NCI-H1417 treated with DMSO at 0.1 percent for 48 hours (cell line): ENCODE results near the gene PPP1R1B.

ENCODE experiments used
- DNase-seq: peaks from one replicate; lab custom pipeline; 2025; lab: John Stamatoyannopoulos, UW

The PPP1R1B gene

DNA sequence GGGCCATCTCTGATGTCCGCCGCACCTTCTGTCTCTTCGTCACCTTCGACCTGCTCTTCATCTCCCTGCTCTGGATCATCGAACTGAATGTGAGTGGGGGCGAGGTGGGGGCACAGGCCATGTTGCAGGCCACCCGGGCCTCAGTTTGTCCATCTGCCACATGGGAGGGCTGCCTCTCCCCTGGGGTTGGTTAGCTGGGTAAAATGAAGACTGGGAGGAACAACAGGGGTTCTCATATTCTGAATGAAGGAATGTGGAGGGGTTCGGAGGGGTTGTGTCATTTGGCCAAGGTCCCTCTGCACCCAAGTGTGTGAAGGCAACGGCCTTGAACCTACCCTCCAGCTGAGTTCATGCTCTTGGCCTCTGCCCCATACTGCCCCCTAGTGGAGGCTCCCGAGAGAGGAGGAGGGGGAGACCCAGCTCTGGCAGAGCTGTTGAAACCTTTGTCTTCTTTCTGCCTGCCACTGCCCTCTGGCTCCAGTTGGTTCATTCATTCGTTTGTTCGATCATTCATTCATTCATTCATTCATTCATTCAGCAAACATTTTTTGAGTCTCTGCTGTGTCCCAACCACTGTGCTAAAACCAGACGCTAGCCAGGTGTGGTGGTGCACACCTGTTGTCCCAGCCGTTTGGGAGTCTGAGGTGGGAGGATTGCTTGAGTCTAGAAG is 27.0 kb downstream of the PPP1R1B start:
- DNase-seq: no peak

DNA sequence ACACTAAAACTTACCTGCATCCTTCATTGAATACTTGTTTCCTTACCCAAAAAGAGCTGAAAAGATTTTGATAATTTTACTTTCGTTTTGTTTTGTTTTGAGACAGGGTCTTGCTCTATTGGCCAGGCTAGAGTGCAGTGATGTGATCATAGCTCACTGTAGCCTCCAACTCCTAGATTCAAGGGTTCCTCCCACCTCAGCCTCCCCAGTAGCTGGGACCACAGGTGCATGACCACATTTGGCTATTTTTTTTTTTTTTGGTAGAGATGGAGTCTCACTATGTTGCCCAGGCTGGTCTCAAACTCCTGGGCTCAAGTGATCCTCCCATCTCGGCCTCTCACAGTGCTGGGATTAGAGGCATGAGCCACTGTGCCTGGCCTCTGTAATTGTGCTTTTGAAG is 28.4 kb downstream of the PPP1R1B start:
- no peak for DNase-seq

DNA sequence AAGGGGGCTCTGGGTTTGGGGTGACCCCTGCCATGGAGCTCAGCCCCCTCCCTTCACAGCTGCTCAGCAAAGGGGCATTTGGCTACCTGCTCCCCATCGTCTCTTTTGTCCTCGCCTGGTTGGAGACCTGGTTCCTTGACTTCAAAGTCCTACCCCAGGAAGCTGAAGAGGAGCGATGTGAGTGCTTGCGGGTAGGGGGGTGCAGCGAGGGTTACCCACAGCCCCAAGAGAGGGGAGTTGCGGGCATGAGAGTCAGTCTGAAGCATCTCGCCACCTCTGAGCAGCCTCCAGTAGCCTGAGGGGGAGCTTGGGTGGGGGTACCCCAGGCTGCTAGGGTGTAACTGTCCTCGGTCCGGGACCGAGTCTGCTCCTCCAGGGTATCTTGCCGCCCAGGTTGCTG is 31.6 kb downstream of the PPP1R1B start:
- DNase-seq: no peak

DNA sequence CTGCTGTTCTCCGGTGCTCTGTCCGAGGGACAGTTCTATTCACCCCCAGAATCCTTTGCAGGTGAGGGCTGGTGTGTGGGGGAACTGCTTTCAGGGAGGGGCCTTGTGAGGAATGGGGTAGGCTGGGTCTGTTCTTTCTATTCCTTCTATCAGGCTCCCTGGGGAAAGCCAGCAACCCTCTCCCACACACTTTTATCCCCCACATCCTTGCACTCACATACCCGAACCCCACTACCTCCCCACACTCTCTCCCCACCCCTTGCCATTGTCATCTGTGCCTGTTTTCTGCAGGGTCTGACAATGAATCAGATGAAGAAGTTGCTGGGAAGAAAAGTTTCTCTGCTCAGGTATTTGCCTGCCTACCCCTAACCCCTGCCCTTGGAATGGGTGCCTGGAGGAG is 32.0 kb downstream of the PPP1R1B start:
- no peak for DNase-seq

DNA sequence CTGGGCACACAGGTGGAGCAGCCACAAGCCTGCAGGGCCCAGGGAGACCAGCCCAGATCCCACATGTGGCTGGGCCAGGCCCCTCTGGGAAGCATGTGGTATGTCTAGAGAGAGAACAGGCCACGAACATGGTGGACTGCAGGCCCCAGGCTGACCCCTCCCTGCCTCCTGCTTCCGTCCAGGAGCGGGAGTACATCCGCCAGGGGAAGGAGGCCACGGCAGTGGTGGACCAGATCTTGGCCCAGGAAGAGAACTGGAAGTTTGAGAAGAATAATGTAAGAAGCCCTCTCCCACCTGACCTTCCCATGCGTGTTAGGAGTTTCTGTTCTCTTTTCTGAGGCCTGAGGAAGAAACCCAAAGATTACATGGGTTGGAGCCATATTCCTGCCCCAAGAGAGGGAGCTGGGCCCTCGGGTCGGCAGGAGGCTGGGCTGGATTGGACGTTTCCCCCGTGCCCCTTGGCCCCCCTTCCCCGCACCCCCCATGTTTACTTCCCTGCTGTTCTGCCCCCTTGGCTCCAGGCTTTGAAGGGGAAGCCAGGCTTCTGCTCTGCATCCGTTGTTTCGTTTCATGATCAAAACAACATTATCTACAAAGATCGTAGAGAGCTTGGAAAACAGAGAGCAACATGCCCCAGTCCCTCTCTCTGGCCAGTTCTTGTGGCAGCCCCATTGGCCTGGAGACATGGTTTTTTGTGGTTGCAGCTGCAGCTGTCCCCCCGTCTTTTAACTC is 32.7 kb downstream of the PPP1R1B start:
- DNase-seq: no peak

DNA sequence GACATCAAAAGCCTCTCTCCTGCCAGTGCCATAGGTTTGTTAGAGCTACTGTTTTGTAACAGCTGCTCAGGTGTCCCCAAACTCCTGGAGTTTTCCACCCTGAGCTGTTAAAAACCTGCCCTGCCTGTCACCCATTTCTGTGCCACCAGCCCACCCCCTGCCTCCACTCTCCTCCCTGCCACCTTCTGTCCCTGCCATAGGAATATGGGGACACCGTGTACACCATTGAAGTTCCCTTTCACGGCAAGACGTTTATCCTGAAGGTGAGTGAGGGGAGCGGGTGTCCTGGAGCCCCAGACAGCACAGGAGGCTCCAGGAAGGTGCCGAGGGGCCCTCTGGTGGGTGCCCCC is 33.2 kb downstream of the PPP1R1B start:
- no peak for DNase-seq

DNA sequence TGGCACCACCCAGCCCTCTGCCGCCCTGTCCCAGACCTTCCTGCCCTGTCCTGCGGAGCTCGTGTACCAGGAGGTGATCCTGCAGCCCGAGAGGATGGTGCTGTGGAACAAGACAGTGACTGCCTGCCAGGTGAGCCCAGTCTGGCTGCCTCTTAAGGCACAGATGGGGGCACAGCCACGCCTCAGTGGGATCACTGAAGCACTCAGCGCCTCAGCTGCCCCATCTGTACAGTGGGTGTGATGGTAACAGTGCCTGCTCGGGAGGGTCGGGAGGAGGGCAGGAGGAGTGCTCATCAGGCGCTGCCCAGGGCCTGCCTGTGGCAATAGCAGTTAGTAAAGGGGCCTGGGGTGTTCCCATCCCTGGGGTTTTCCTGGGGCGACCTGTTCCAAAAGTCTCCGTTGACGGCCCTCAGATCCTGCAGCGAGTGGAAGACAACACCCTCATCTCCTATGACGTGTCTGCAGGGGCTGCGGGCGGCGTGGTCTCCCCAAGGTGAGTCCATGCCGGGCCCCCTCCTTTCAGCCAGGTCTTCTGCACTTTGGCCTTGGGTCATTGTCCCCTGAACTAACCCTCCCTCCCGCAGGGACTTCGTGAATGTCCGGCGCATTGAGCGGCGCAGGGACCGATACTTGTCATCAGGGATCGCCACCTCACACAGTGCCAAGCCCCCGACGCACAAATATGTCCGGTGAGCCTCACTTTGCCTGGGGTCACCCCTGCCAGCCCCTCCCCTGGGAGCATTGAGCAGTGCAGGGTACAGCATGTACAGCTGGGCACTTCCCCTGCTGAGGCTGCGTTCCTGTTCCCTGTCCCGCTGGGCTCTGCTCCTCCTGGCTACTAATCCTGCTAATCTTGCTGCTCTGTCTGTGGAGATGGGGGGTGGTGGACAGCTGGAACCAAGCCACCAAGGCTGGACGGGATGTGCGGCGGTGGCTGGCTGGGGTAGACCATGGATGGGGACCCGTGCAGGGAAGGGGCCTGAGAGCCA is 33.9 kb downstream of the PPP1R1B start:
- no peak for DNase-seq

DNA sequence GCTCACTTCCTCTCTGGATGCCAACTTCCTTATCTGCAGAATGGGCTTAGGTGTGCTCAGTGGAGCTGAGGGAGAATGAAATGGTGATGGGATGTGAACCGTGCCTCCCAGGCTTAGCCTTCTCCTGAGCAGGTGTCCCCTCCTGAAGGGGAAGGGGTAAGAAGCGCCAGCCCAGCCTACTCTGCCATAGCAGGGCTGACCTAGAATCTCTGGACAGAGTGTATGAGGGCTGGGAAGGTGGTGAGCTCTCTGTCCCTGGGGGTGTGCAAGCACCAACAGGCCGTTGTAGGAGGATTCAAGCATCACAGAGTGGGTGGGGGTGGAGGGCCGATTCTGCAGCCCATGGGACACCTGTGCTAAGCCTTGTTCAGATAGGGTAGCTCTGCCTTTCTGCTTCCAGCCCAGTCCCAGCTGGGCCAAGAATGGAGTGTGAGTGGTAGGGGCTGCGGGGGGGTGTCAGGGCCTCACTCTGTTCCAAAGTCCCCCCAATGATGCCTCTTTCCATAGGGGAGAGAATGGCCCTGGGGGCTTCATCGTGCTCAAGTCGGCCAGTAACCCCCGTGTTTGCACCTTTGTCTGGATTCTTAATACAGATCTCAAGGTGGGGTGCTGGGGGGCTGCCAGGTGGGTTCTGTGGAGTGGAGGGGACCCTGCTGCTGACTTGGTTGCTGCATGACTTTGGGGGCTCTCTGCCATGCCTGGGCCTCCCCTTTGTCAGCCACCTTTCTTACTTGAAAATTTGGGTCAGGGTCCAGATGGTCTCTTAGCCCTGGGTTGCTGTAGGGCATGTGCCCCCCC is 35.2 kb downstream of the PPP1R1B start:
- no peak for DNase-seq

DNA sequence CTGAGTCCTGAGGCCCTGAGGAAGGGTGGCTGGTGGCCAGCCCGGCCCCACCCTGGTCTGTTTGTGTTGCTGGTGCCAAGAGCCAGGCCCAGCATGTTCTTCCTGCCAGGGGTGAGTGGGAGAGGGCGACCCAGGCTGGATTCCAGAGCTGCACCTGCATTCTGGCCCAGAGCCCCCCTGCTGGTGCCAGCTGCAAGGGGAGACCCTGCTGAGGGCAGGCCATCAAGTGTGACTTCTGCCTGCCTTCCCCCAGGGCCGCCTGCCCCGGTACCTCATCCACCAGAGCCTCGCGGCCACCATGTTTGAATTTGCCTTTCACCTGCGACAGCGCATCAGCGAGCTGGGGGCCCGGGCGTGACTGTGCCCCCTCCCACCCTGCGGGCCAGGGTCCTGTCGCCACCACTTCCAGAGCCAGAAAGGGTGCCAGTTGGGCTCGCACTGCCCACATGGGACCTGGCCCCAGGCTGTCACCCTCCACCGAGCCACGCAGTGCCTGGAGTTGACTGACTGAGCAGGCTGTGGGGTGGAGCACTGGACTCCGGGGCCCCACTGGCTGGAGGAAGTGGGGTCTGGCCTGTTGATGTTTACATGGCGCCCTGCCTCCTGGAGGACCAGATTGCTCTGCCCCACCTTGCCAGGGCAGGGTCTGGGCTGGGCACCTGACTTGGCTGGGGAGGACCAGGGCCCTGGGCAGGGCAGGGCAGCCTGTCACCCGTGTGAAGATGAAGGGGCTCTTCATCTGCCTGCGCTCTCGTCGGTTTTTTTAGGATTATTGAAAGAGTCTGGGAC is 36.0 kb downstream of the PPP1R1B start:
- DNase-seq: no peak

DNA sequence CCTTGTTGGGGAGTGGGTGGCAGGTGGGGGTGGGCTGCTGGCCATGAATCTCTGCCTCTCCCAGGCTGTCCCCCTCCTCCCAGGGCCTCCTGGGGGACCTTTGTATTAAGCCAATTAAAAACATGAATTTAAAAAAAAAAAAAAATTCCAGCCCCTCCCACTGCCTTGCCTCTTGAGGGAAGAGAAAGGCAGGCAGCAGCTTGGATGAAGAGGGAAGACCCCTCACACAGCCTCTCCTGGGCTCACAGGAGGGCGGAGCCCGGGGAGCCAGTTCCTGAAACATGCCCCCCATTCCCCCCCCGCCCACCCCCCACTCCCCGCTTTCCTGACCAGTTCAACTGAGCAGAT is 36.6 kb downstream of the PPP1R1B start:
- no peak for DNase-seq

DNA sequence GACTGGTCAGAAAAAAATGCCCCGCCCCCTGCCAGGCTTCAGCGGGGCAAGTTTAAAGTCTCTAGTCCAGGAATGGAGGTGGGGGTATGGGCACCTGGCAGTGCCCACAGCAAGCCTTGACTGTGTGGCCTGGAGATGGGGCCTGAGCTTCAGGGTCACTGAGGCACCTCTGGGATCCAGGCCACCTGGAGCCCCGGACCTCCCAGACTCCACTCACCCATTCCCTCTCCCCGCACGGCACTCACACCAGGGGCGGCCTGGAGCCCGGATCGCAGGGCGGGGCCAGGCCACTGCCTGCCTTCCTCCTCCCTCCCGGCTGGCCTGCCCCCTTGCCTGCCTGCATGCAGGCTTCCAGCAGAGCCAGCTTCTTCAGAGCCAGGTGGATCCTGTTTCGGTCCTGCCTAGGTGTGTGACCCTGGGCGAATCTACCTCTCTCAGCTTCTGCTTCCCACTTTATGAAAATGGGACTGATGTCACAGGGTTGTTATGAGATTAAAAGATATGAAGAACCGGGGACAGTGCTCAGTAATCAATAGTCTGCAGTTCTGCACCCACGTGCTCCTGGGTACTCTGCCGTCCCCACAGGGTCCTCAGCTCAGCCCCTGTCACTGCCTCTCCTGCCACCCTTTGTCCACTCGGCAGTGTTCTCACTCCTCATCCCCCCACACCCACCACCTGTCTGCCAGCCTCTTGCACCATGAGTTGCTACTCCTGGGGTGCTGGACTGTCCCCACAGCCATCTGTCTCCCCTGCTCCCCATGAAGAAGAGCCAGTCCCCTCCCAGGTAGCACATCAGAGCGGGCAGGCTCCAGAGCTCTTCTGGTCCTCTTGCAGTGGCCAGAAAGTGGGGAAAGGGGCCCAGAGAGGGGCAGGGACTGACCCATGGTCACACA is 37.2 kb downstream of the PPP1R1B start:
- DNase-seq: no peak

DNA sequence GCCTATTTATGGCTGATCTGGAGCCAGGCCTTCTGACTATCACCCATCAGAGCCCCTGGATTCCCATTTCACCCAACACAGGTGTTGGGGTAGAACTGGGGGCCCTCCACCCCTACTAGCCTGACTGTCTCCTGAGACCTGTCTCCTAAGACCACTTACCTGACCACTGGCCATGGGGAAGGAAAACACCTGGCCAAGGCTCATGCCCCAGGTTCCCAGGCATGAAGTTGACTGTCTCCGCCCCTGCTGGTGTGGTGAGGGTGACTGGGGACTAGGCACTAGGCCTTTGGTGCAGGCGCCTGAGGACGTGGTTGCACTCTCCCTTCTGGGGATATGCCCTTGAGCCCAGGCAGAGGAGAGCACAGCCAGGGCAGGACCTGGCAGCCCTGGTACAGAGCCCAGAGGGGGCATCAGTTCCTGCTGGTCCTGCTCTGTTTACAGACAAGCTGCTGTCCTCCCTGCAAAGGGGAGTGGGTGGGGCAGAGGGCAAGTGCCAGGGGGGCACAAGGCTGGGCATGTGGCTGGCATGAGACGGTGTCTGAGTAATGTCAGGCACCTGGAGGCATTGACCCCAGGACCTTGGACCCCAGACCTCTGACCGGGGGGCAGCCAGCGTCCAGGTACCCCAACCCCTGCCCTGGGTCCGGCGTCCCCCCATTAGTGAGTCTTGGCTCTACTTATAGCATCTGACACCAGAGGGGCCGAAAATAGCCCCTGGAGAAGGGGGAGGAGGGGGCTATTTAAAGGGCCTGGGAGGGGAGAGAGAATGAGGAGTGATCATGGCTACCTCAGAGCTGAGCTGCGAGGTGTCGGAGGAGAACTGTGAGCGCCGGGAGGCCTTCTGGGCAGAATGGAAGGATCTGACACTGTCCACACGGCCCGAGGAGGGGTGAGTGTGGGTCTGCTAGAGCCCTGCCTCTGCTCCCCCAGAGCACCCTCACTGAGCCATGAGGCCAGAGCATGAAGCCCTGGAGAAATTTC is 38.1 kb downstream of the PPP1R1B start, which contains the start of gene TCAP:
Gene TCAP, plus strand, starts transcription at position 769 of the 981 bp plus-strand sequence. Its CDS starts 11 bp downstream, at position 780.
- DNase-seq: no peak

DNA sequence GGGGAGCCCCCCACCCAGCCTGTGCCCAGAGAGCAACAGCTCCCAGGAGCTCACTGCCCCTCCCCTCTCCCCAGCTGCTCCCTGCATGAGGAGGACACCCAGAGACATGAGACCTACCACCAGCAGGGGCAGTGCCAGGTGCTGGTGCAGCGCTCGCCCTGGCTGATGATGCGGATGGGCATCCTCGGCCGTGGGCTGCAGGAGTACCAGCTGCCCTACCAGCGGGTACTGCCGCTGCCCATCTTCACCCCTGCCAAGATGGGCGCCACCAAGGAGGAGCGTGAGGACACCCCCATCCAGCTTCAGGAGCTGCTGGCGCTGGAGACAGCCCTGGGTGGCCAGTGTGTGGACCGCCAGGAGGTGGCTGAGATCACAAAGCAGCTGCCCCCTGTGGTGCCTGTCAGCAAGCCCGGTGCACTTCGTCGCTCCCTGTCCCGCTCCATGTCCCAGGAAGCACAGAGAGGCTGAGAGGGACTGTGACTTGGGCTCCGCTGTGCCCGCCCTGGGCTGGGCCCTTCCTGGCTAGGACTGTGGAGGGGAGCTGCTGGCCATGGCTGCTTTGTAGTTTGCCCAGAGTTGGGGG is 39.0 kb downstream of the PPP1R1B start:
- DNase-seq: no peak

DNA sequence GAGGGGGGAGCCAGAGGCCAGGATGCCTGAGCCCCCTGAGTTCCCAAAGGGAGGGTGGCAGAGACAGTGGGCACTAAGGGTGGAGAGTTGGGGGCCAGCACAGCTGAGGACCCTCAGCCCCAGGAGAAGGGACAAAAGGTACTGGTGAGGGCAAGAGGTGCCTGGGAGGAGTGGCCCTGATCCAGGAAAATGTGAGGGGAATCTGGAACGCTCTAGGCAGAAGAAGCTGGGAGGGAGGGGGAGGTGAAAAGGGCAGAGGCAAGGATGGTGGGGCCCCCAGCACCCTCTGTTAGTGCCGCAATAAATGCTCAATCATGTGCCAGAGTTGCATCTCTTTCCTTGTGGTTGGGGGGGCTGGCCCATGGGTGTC is 39.5 kb downstream of the PPP1R1B start:
- DNase-seq: no peak

DNA sequence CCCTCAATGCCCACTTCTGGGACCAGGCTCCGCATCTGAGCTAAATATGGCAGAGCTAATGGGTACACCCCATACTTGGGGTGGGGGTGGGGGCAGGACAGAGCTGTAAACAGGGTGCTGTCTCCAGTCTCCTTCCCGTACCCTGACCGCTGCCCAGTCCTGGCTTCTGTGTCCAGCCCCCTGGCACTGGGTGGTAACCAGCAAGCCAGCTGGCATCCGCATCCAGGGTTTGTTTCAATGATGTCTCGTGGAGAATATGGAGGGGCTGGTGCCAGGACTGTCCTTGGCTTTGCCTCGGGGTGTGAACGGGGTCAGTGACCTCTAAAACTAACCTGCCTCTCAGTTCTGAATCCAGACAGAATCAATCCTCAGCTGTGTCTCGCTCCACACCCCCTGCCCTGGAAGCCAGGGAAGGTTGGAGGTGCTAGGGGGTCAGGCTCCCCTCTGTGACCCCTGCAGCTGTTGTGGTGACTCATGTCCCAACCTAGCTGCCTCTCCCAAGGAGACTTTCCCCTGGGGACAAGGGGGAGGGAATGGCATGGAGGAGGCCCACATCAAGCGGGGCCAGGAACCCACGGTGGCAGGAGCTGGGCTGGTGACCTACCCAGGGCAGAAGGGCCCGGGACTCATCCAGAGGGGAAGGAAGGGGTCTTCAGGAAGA is 40.0 kb downstream of the PPP1R1B start:
- no peak for DNase-seq

DNA sequence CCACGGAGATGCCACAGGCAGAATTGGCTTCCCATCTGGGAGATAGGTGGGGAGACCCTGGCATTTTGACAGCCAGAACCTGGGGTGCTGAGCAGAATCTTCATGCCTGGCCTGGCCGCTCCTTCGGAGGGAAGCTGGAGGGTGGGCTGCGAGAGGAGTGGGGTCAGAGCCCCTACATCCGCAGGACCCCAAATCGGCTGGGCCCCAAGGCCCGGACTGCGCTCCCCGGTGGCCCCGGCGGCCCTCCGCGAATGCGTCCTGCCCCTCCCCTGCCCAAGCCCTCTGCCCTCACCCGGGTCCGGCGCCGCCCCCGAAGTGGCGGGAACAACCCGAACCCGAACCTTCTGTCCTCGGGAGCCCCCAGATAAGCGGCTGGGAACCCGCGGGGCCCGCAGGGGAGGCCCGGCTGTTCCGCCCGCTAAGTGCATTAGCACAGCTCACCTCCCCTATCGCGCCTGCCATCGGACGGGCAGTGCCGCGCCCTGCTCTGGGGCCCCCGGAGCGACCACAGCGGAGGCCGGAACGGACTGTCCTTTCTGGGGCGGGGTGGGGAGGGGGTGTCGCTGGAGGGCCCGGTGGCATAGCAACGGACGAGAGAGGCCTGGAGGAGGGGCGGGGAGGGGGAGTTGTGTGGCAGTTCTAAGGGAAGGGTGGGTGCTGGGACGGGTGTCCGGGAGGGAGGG is 40.7 kb downstream of the PPP1R1B start:
- no peak for DNase-seq
